NCI-H748 treated with DMSO at 0.1 percent for 48 hours (cell line): ENCODE data around the gene TP53I13.

Source experiments
- DNase-seq: peaks from one replicate; lab custom pipeline; 2025; lab: John Stamatoyannopoulos, UW

The TP53I13 gene

GRCh38 chr17:29567304-29567553 lies 1.3 kb upstream of the TP53I13 start:
- DNase-seq: no peak

DNA sequence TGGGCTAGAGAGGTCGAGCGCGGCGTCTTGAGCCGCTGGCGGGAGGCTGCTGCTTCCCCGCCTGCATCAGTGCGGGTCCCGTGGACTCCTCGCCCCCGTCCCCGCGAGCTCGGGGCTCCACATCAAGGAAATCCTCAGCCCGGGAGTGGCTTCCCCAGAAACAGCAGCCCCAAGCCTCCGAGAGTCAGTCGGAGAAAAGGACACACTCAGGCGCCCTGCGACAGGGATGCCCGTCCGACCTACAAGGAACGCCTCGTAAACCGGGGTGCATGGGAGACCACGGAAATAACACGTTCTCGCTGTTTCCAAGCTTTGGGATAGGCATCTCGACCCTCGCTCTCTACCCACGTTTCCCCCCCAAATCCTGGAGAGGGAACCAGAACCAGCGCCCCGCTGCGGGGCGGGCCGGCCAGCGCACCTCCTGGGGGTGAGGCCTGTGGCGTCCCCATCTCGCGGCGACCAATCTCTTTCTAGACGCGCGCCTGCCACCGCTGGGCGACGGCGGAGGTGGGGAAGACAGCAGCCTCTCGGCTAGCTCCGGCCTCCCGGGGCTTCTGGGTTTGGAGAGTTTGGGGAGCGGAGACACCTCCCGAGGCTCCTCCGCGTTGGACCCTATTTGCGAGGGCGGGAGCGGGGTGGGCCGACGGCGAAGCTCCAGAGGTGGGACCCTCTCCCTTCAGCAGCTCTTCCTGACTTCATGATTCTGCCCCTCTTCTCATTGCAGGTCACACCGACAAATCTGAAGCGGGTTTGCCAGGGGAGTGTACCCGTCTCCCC lies 759 bp upstream of the TP53I13 start:
- peak; percentile 81 for DNase-seq

GRCh38 chr17:29569245-29569950 lies 897 bp downstream of the TP53I13 start:
- DNase-seq: no peak

- no peak for DNase-seq
Measured at GRCh38 chr17:29570521-29570920, 2.0 kb downstream of the TP53I13 start.

- DNase-seq: no peak
Measured at GRCh38 chr17:29571486-29571882, 3.0 kb downstream of the TP53I13 start.

GRCh38 chr17:29571883-29572681 lies 3.6 kb downstream of the TP53I13 start:
- no peak for DNase-seq

DNA sequence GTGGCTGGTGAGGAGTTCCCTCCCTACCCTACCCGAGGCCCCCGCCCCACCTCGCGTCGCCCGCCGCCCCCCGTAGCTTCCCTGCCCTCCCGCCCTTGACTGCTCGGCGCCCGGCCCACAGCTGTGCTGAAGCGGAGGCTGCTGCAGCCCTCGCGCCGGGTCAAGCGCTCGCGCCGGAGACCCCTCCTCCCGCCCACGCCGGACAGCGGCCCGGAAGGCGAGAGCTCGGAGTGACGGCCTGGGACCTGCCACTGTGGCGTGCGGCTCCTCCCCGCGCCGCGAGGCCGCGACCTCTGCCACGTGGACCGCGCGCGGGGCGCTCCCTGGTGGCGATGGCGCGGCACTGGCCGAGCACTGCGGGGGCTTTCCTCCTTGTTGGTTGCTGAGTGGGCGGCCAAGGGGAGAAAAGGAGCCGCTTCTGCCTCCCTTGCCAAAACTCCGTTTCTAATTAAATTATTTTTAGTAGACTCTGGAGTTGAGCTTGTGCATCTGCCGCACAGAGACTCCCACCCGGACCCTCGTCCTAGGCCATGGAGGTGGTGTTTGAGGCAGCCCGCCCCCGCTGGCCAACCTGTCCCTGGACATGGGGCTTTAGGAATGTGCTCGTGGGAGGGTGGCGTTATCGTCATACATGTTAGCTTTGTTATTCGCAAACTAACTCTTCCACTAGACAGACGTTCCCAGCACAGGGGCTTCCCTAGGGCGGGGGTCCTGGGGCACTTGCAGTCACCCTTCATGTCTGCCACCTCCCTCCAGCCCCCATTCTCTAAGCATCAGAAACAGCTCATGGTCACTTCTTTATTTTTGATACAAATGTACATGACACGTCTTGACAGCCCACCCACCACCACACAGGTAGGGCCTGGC lies 4.4 kb downstream of the TP53I13 start:
- no peak for DNase-seq

DNA sequence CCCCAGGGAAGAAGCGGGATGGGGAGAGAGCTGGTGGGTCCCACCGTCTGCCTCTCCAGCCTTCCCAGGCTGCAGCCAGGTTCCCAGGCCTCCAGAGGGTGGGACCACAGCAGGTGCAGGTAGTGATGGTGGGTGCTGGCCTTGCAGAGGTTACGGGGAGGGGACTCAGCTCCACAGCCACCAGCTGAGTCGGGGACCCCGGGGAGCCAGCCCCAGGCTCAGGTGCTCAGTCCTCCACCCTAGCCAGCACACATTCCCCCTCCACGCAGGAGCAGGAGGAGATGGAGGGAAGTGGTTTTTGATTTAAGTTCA lies 5.0 kb downstream of the TP53I13 start:
- no peak for DNase-seq

DNA sequence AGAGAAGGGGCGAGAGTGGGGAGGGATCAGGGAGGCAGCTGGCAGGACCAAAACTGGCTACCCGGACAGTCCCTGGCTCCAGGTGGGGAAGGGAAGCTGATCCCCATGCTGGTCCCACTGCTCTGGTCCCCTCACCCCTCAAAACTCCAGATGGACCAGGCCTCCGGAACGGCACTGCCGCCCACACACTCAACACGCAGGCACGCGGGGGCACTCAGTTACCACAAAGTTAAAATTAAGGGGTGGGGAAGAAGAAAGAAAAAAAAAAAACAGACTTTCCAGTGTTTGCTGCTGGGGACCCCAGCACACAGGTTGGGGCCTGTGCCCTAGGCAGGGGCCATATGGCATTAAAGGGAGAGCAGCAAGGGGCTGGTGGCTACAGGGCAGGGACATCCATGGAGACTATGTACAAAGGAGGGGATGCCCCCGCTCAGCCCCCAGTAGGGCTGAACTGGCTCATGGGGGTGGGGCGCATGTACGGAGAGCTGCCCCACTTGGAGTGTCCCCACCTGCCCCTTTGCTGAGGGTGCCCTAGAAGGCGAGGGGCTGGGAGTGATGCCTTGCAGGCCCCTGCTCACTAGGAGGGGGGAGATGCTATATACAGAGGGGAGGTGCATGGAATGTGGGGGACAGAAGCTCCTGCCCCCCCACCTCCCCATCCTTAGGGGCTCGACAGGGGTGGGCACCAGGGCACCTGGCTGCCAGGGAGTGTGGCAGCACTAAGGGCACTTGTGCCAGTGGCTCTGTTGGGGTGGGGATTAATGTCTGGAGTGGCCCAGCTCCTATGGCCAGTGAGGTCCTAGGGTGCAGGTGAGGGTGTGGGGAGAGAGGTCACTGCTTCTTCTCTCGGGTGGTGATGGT lies 5.6 kb downstream of the TP53I13 start:
- no peak for DNase-seq

- no peak for DNase-seq
Measured at GRCh38 chr17:29574732-29575510, 6.4 kb downstream of the TP53I13 start.

DNA sequence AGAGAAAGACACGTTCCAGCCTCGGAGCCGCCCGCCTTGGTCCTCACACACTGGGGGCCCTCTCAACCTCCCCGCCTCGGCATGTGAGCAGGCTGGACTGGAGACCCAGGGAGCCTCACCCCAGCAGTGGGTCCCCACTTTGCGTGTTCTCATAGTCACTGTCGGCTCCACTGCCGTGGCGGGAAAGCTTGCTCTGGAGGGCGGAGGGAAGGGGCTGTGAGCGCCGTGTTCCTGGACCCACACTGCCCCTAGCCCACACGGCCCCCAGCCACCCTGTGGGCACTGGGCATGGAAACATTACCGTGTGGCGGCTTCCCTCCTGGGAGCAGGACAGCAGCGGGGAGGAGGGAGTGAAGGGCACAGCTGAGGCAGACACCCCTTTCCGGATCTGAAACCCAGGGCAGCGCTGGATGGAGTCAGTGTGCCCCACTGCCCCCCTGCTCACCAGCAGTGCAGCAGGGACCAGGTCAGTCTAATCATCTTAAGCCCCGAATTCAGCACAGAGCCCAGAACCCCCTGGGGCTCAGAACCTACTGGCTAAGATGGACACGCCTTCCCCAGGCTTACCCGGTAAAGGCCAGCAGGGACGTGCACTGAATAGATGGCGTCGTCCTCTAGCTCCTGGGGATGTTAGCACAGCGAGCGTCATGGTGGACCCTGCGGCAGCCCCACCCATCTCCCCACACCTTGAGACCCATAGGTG lies 7.2 kb downstream of the TP53I13 start:
- DNase-seq: no peak

DNA sequence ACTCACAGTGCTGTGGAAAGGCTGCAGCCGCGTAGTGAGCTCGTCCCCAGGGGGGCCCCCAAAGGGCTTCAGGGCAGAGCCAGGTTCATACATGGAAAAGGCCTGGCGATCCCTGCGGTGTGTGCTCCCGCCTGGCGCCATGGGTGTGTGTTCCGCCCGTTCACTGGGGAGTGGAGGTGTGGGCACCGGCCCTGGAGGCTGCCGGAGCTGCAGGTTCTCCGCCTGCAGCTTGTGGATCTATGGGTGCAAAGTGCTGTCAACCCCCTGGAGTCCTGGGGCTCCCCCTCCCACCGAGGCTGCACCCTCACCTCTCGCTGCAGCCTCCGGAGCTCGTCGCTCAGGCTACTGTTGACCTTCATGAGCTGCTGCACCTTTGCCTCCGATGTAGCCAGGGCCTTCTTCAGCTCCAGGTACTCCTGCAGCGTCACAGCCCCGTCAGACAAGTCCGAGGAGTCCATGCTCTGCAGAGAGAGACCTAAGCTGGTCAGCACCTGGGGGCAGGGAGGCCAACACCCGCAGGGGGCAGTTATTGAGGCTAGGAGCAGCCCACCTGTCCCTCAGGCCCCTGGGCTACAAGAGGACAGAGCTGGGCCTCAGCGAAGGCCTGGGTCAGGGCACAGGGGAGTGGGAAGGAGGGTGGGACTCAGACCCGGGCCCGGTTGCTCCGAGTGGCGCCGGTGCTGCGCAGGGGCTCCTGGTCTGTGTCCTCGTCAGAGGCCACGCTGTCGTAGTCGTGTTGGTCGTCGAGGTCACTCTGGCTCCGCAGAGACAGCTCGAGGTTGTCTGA lies 7.9 kb downstream of the TP53I13 start:
- DNase-seq: no peak

DNA sequence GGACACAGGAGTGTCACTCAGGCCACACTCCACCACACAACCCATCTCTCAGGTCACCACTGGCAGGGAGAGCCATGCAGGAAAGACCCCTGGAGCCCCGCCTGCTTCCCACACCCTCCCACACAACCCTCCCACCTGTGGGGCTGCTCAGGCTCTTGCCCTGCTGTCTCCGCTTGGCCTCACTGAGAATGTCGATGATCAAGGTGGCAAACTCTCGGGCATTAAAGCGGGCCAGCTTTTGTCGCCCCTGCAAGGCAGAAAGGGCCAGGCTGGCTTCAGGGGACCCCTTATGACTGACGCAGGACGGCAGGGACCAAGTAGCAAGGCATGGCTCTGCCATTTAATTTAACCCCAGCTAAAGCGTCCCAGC lies 8.5 kb downstream of the TP53I13 start:
- no peak for DNase-seq

GRCh38 chr17:29577385-29578211 lies 9.1 kb downstream of the TP53I13 start:
- DNase-seq: no peak

DNA sequence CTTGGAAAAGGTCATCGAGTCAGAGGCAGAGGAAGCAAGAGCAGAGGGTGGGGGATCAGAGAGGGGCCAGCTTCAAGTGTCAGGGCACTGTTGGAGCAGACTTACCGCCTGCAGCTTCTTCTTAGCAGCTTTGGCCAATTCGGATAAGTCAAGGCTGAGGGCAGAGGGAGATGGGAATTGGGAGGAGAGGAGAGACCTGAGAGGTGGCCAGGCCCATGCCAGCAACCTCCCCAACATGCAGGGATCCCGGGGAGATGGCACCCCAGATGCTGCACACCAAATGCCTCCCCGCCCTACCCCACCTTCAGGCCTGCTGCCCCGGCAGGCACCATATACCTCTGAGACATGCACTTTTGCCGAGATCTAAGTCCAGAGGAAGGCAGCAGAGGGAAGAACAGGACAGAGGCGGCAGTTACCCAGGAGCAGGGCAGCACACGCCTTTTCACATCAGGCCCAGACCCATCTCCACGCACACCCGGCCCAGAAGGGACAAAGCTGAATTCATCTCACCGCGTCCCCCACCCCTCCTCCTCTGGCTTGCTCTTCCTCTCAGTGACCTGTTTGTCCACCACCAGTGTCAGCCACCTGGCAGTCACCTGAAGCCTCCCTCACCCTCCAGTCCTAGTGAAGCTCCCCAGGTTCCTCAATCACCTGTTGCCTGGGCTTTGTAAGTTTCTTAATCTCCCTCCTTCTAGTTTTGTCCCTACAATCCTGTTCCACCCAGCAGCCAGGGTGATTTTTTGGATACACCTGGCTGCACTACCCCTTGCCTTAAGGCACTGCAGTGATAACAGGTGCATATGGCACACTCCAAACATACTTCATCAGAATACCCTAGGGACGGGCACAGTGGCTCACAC lies 10.4 kb downstream of the TP53I13 start:
- DNase-seq: no peak

DNA sequence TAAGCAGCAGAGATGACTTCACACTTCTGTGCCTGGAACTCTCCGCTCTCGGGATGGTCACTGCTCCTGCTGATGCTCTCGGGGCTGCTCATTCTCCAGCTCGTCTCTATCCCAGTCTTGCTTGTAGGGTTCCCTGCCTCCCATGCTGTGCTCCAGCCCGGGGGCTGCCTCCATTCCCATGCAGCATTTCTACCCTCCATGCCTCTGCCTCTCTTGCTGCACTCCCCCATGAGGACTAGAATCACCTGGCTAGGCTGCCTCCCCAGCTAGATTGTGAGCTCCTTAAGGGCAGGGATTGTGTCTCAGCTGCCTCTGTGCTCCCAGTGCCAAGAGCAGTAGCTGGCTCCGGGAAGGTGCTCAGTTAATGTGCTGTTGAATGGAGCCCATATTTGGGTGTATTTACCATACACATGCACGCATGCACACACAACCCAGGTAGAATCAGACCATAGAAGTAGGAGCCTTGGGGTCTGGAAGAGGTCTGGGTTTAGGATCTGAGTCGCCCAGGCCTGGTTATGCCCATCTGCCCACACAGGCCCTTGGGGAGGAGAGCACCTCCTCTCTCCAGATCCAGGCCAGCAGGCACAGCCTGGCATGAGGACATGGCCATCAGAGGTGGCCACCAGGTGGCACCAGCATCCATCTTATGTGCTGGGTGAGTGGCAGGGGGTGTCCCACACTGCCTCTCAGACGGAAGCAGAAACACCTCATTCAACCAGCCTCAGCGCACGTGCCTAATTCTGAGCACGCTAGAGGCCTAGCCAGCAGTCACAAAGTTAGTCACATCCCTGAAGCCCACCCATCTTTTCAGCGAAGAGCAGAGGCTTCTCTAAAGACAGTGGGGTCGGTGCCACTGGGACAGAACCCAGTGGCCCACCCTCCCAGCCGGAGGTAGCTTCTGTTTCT lies 11.6 kb downstream of the TP53I13 start:
- DNase-seq: peak; percentile 69
